GM19452 (cell line): Measurements from ENCODE around the gene PJA1.

Experiments
- ATAC-seq: cut with Tn5 transposase; IDR thresholded peaks from one replicate; pipeline ENCODE4 v1.9.1; 2021; ENCODE audit not compliant: unreplicated experiment

PJA1 gene

GRCh38 chrX:69116077-69116476 is 49.2 kb downstream of the PJA1 start:
- ATAC-seq: no peak

DNA sequence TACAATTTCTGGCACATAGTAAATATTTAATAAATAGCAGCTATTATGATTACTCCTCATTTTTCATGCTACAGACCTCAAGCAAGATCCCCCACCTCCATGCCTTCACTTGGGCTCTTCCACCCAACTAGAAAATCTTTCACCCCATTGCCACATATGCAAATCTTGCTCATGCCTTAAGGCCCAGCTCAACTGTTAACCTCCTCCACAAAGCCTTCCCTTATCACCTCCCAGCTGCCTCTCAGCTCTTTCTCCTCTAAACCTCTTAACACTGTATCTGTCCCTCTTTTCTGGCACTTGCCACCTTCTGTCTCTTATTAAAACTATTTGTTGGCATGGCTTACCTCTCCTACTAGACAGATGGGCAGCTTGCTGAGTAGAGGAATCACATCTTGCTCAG is 51.5 kb downstream of the PJA1 start:
- ATAC-seq: no peak
